ENCODE results near the gene PBOV1. TPM values are rescaled to one million over a fixed set of nuclear protein-coding genes. Genes with fewer than 3 reads are reported as not detected.

Gene PBOV1
- total and polyA plus RNA-seq, 8 donors, result not detected

- no peak for TF ChIP-seq CTCF (IDR thresholded peaks at IDR 0.05)
- H3K4me1 ChIP-seq, result peaks cover 4 to 23% (median 14%) of the 10 kb centered on the region in 3 donors
- H3K27ac ChIP-seq, result peak overlapping the region in 1 of 4 donors; percentile 81
- DNase-seq (no peak), FAIRE-seq (no peak), ATAC-seq (no peak)
- H3K27me3 ChIP-seq, result no peaks in the 10 kb centered on the region
- H3K9me3 ChIP-seq, result no peaks in the 10 kb centered on the region
- no peaks in the 10 kb centered on the region for H3K36me3 ChIP-seq
- WGBS, 2 donors, result 89 to 90% methylated on average over 4 of the region's 4 CpGs
- intact Hi-C loops (cut with DNase I), result no loop called here
- no peak overlapping the region for H3K4me3 ChIP-seq
These were observed 7.7 kb upstream of the PBOV1 start for GRCh38 chr6:138225953-138226352.

GRCh38 chr6:138222901-138223546, 4.7 kb upstream of the PBOV1 start:
- intact Hi-C loops (cut with DNase I), result no loop called here
- H3K4me1 ChIP-seq, result peaks cover 0 to 12% (median 12%) of the 10 kb centered on the region in 3 donors
- H3K36me3 ChIP-seq, result no peaks in the 10 kb centered on the region
- ATAC-seq (no peak), FAIRE-seq (no peak), DNase-seq (no peak)
- no peak for TF ChIP-seq CTCF (IDR thresholded peaks at IDR 0.05)
- H3K4me3 ChIP-seq, result no peak overlapping the region
- H3K27ac ChIP-seq, result no peak overlapping the region
- 71 to 73% methylated on average over 4 of the region's 4 CpGs for WGBS, 2 donors
- H3K27me3 ChIP-seq, result no peaks in the 10 kb centered on the region
- H3K9me3 ChIP-seq, result no peaks in the 10 kb centered on the region

GRCh38 chr6:138219901-138220300, 1.6 kb upstream of the PBOV1 start:
- H3K4me1 ChIP-seq, result no peaks in the 10 kb centered on the region
- intact Hi-C loops (cut with DNase I), result no loop called here
- ATAC-seq, result no peak
- 97% methylated on average over 4 of the region's 4 CpGs for WGBS, 2 donors
- no peak overlapping the region for H3K4me3 ChIP-seq
- H3K27ac ChIP-seq, result no peak overlapping the region
- H3K9me3 ChIP-seq, result no peaks in the 10 kb centered on the region
- FAIRE-seq, result no peak
- DNase-seq, result no peak
- H3K36me3 ChIP-seq, result no peaks in the 10 kb centered on the region
- no peak for TF ChIP-seq CTCF (IDR thresholded peaks at IDR 0.05)
- no peaks in the 10 kb centered on the region for H3K27me3 ChIP-seq

- no peak for DNase-seq
These were observed 1.1 kb upstream of the PBOV1 start for GRCh38 chr6:138219398-138219797.

More at GRCh38 chr6:138219398-138219797, 1.1 kb upstream of the PBOV1 start:
- intact Hi-C loops (cut with DNase I), result no loop called here
- WGBS, 2 donors, result 79 to 82% methylated on average over 3 of the region's 3 CpGs
- Histone ChIP-seq H3K9me3 (no peaks in the 10 kb centered on the region), H3K36me3 (no peaks in the 10 kb centered on the region), H3K4me3 (no peak overlapping the region), H3K4me1 (peaks cover 0 to 3% (median 0%) of the 10 kb centered on the region in 3 donors), H3K27me3 (no peaks in the 10 kb centered on the region), H3K27ac (no peak overlapping the region)
- ATAC-seq, result peak in 2 of 4 donors; percentile 62 to 65
- no peak for TF ChIP-seq CTCF (IDR thresholded peaks at IDR 0.05)
- FAIRE-seq, result no peak
